Measurements from ENCODE around the gene WNT9A.

Gene WNT9A

GRCh38 chr1:227951624-227952373 lies 4.1 kb upstream of the WNT9A start:
- Histone ChIP-seq H3K4me1 (ENCODE audit: control insufficient read depth, insufficient read depth, low read length) (peaks cover 23% of the 10 kb centered on the region), H3K9ac (ENCODE audit: low read depth, low read length) (no peak overlapping the region), H3K4me2 (ENCODE audit: low read length) (no peak overlapping the region), H3K27me3 (ENCODE audit: control insufficient read depth, insufficient read depth, low read length) (peaks cover 7% of the 10 kb centered on the region), H3K9me3 (replicated peaks; ENCODE audit: low read length) (no peaks in the 10 kb centered on the region), H3K4me3 (ENCODE audit: low read length) (no peak overlapping the region), H3K36me3 (ENCODE audit: insufficient read depth, low read length) (no peaks in the 10 kb centered on the region)

GRCh38 chr1:227950735-227951346 lies 3.1 kb upstream of the WNT9A start:
- peaks cover 7% of the 10 kb centered on the region for H3K27me3 ChIP-seq (ENCODE audit: control insufficient read depth, insufficient read depth, low read length)
- no peaks in the 10 kb centered on the region for H3K9me3 ChIP-seq (replicated peaks; ENCODE audit: low read length)
- H3K36me3 ChIP-seq (ENCODE audit: insufficient read depth, low read length), result no peaks in the 10 kb centered on the region
- peaks cover 33% of the 10 kb centered on the region for H3K4me1 ChIP-seq (ENCODE audit: control insufficient read depth, insufficient read depth, low read length)
- H3K4me2 ChIP-seq (ENCODE audit: low read length), result no peak overlapping the region
- H3K4me3 ChIP-seq (ENCODE audit: low read length), result no peak overlapping the region
- H3K9ac ChIP-seq (ENCODE audit: low read depth, low read length), result no peak overlapping the region

GRCh38 chr1:227949954-227950734 lies 2.4 kb upstream of the WNT9A start:
- Histone ChIP-seq H3K27me3 (ENCODE audit: control insufficient read depth, insufficient read depth, low read length) (peaks cover 7% of the 10 kb centered on the region), H3K4me2 (ENCODE audit: low read length) (no peak overlapping the region), H3K9me3 (replicated peaks; ENCODE audit: low read length) (no peaks in the 10 kb centered on the region), H3K36me3 (ENCODE audit: insufficient read depth, low read length) (no peaks in the 10 kb centered on the region), H3K9ac (ENCODE audit: low read depth, low read length) (no peak overlapping the region), H3K4me3 (ENCODE audit: low read length) (no peak overlapping the region), H3K4me1 (ENCODE audit: control insufficient read depth, insufficient read depth, low read length) (peaks cover 35% of the 10 kb centered on the region)

- peaks cover 7% of the 10 kb centered on the region for H3K27me3 ChIP-seq (ENCODE audit: control insufficient read depth, insufficient read depth, low read length)
- H3K9ac ChIP-seq (ENCODE audit: low read depth, low read length), result no peak overlapping the region
- H3K9me3 ChIP-seq (replicated peaks; ENCODE audit: low read length), result no peaks in the 10 kb centered on the region
- H3K4me2 ChIP-seq (ENCODE audit: low read length), result no peak overlapping the region
- no peak overlapping the region for H3K4me3 ChIP-seq (ENCODE audit: low read length)
- H3K4me1 ChIP-seq (ENCODE audit: control insufficient read depth, insufficient read depth, low read length), result peaks cover 35% of the 10 kb centered on the region
- no peaks in the 10 kb centered on the region for H3K36me3 ChIP-seq (ENCODE audit: insufficient read depth, low read length)
Measured at GRCh38 chr1:227949341-227949921, 1.7 kb upstream of the WNT9A start.

GRCh38 chr1:227948493-227949260 lies 945 bp upstream of the WNT9A start:
- H3K36me3 ChIP-seq (ENCODE audit: insufficient read depth, low read length), result no peaks in the 10 kb centered on the region
- H3K4me2 ChIP-seq (ENCODE audit: low read length), result peak overlapping the region; percentile 79
- peaks cover 30% of the 10 kb centered on the region for H3K4me1 ChIP-seq (ENCODE audit: control insufficient read depth, insufficient read depth, low read length)
- H3K9me3 ChIP-seq (replicated peaks; ENCODE audit: low read length), result no peaks in the 10 kb centered on the region
- H3K27me3 ChIP-seq (ENCODE audit: control insufficient read depth, insufficient read depth, low read length), result peaks cover 7% of the 10 kb centered on the region
- H3K9ac ChIP-seq (ENCODE audit: low read depth, low read length), result peak overlapping the region; percentile 31
- H3K4me3 ChIP-seq (ENCODE audit: low read length), result peak overlapping the region; percentile 67

GRCh38 chr1:227947386-227947675 lies 401 bp downstream of the WNT9A start:
- H3K36me3 ChIP-seq (ENCODE audit: insufficient read depth, low read length), result no peaks in the 10 kb centered on the region
- H3K9me3 ChIP-seq (replicated peaks; ENCODE audit: low read length), result no peaks in the 10 kb centered on the region
- peak overlapping the region; percentile 67 for H3K4me3 ChIP-seq (ENCODE audit: low read length)
- H3K4me2 ChIP-seq (ENCODE audit: low read length), result peak overlapping the region; percentile 79
- H3K9ac ChIP-seq (ENCODE audit: low read depth, low read length), result peak overlapping the region; percentile 43
- peaks cover 7% of the 10 kb centered on the region for H3K27me3 ChIP-seq (ENCODE audit: control insufficient read depth, insufficient read depth, low read length)
- peaks cover 24% of the 10 kb centered on the region for H3K4me1 ChIP-seq (ENCODE audit: control insufficient read depth, insufficient read depth, low read length)

- H3K4me2 ChIP-seq (ENCODE audit: low read length), result peak overlapping the region; percentile 79
- peaks cover 24% of the 10 kb centered on the region for H3K4me1 ChIP-seq (ENCODE audit: control insufficient read depth, insufficient read depth, low read length)
- H3K9ac ChIP-seq (ENCODE audit: low read depth, low read length), result peak overlapping the region; percentile 43
- H3K4me3 ChIP-seq (ENCODE audit: low read length), result peak overlapping the region; percentile 67
- peaks cover 7% of the 10 kb centered on the region for H3K27me3 ChIP-seq (ENCODE audit: control insufficient read depth, insufficient read depth, low read length)
- H3K9me3 ChIP-seq (replicated peaks; ENCODE audit: low read length), result no peaks in the 10 kb centered on the region
- H3K36me3 ChIP-seq (ENCODE audit: insufficient read depth, low read length), result no peaks in the 10 kb centered on the region
Measured at GRCh38 chr1:227946624-227947385, 927 bp downstream of the WNT9A start.

- no peaks in the 10 kb centered on the region for H3K9me3 ChIP-seq (replicated peaks; ENCODE audit: low read length)
- H3K4me3 ChIP-seq (ENCODE audit: low read length), result peak overlapping the region; percentile 67
- H3K4me2 ChIP-seq (ENCODE audit: low read length), result peak overlapping the region; percentile 79
- no peak overlapping the region for H3K9ac ChIP-seq (ENCODE audit: low read depth, low read length)
- no peaks in the 10 kb centered on the region for H3K36me3 ChIP-seq (ENCODE audit: insufficient read depth, low read length)
- peaks cover 7% of the 10 kb centered on the region for H3K27me3 ChIP-seq (ENCODE audit: control insufficient read depth, insufficient read depth, low read length)
- peaks cover 24% of the 10 kb centered on the region for H3K4me1 ChIP-seq (ENCODE audit: control insufficient read depth, insufficient read depth, low read length)
Measured at GRCh38 chr1:227945891-227946623, 1.7 kb downstream of the WNT9A start.

GRCh38 chr1:227944931-227945890 lies 2.5 kb downstream of the WNT9A start:
- H3K4me3 ChIP-seq (ENCODE audit: low read length), result no peak overlapping the region

More at GRCh38 chr1:227944931-227945890, 2.5 kb downstream of the WNT9A start:
- peak overlapping the region; percentile 79 for H3K4me2 ChIP-seq (ENCODE audit: low read length)
- peaks cover 7% of the 10 kb centered on the region for H3K27me3 ChIP-seq (ENCODE audit: control insufficient read depth, insufficient read depth, low read length)
- H3K9ac ChIP-seq (ENCODE audit: low read depth, low read length), result no peak overlapping the region
- no peaks in the 10 kb centered on the region for H3K9me3 ChIP-seq (replicated peaks; ENCODE audit: low read length)
- peaks cover 24% of the 10 kb centered on the region for H3K4me1 ChIP-seq (ENCODE audit: control insufficient read depth, insufficient read depth, low read length)
- no peaks in the 10 kb centered on the region for H3K36me3 ChIP-seq (ENCODE audit: insufficient read depth, low read length)

All from skeletal muscle satellite cell (primary cell).